Breast epithelium (tissue), 4 donors: ENCODE measurements around the gene FBXL22. TPM values are rescaled to one million over a fixed set of nuclear protein-coding genes. Genes with fewer than 3 reads are reported as not detected.

Experiments
- DNase-seq, 2 donors: peaks; one replicate each; pipeline ENCODE4 v3.0.0-alpha.2; 2019; ENCODE audit warnings: low spot score in 2 of 2
- H3K27ac ChIP-seq, 2 donors: fragments of 200-600 bp; sonication (generic) in 1 of 2; one replicate each; pipeline ENCODE4 v1.5.1; 2016 to 2019; ENCODE audit warnings: mild to moderate bottlenecking in 1 of 2
- H3K27me3 ChIP-seq, 2 donors: fragments of 200-600 bp; sonication (generic) in 1 of 2; one replicate each; pipeline versions ENCODE4 v1.5.1 to v1.6.0; 2017 to 2019; ENCODE audit warnings: control low read depth in 1 of 2, mild to moderate bottlenecking in 1 of 2
- H3K36me3 ChIP-seq: fragments of 200-600 bp; one replicate; pipeline ENCODE4 v1.5.1; 2019
- H3K4me1 ChIP-seq, 2 donors: fragments of 200-600 bp; sonication (generic); one replicate each; pipeline ENCODE4 v1.5.1; 2016 to 2019; ENCODE audit warnings: control low read depth in 1 of 2
- H3K4me3 ChIP-seq, 3 donors: fragments of 200-600 bp; sonication (generic); 1 replicate in 2 of 3; 2 replicates in 1 of 3; pipeline ENCODE4 v1.5.1; 2016 to 2019; ENCODE audit warnings: mild to moderate bottlenecking in 3 of 3, moderate library complexity in 2 of 3
- H3K9me3 ChIP-seq, 2 donors: fragments of 200-600 bp; sonication (generic) in 1 of 2; one replicate each; pipeline ENCODE4 v1.5.1; 2016 to 2019; ENCODE audit warnings: control low read depth in 1 of 2
- POLR2A ChIP-seq: fragments of 450-650 bp; IDR thresholded peaks from one replicate; pipeline ENCODE4 v1.6.1; 2016; ENCODE audit warnings: antibody characterized with exemption, mild to moderate bottlenecking, moderate library complexity
- POLR2AphosphoS5 ChIP-seq, 3 donors: sonication (generic); formaldehyde crosslinking; IDR thresholded peaks; one replicate each; pipeline ENCODE4 v1.6.1; 2017; ENCODE audit warnings: antibody characterized with exemption in 3 of 3
- intact Hi-C: fragments of 100-400 bp; cut with DNase I; formaldehyde crosslinking; loops from one replicate; pipeline ENCODE4 v1.15.1; 2023; ENCODE audit warnings: low total_unique reads
- total RNA-seq, 3 donors: library from RNA; depleted of rRNA; stranded (reverse); fragments of >200 nt; gene quantifications; one replicate each; pipeline ENCODE4 v1.1.0, GENCODE V29; 2016
- TF ChIP-seq, protein P1 (sequence below), 3 donors: fragments of 450-650 bp; IDR thresholded peaks; one replicate each; pipeline ENCODE4 v1.5.1; 2016 to 2017; ENCODE audit warnings: antibody characterized with exemption in 3 of 3, mild to moderate bottlenecking in 3 of 3, moderate library complexity in 3 of 3

The FBXL22 gene
- total RNA-seq, 3 donors from 2014 or later: 0.64 to 3.5 (median 2.0) TPM

DNA sequence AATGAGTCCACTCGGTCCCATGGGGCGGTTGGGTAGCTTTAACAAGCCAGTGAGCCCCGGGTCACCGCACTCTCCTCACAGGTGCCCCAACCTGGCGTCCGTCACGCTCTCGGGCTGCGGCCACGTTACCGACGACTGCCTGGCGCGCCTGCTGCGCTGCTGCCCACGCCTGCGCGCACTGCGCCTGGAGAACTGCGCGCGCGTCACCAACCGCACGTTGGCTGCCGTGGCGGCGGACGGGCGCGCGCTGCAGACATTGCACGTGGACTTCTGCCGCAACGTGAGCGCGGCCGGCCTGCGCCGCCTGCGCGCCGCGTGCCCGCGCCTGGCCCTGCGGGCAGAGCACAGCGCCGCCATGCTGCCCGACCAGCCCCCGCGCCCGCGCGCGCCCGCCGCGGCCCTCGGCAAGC is 3.4 kb downstream of the FBXL22 start:
- Histone ChIP-seq H3K4me3 (peak overlapping the region; percentile 58 to 90 (median 82)), H3K27me3 (no peaks in the 10 kb centered on the region), H3K4me1 (peaks cover 6 to 10% of the 10 kb centered on the region in 2 donors), H3K27ac (peak overlapping the region; percentile 86 to 87), H3K36me3 (no peaks in the 10 kb centered on the region), H3K9me3 (no peaks in the 10 kb centered on the region)
- DNase-seq: peak; percentile 72 to 84
- intact Hi-C loops: no loop called here
- TF ChIP-seq POLR2A (peak; percentile 52), POLR2AphosphoS5 (IDR thresholded peaks at IDR 0.05) (peak; percentile 70 to 80 (median 79))
- TF ChIP-seq, protein P1, sequence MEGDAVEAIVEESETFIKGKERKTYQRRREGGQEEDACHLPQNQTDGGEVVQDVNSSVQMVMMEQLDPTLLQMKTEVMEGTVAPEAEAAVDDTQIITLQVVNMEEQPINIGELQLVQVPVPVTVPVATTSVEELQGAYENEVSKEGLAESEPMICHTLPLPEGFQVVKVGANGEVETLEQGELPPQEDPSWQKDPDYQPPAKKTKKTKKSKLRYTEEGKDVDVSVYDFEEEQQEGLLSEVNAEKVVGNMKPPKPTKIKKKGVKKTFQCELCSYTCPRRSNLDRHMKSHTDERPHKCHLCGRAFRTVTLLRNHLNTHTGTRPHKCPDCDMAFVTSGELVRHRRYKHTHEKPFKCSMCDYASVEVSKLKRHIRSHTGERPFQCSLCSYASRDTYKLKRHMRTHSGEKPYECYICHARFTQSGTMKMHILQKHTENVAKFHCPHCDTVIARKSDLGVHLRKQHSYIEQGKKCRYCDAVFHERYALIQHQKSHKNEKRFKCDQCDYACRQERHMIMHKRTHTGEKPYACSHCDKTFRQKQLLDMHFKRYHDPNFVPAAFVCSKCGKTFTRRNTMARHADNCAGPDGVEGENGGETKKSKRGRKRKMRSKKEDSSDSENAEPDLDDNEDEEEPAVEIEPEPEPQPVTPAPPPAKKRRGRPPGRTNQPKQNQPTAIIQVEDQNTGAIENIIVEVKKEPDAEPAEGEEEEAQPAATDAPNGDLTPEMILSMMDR (IDR thresholded peaks at IDR 0.05): peak in 1 of 3 donors; percentile 29

DNA sequence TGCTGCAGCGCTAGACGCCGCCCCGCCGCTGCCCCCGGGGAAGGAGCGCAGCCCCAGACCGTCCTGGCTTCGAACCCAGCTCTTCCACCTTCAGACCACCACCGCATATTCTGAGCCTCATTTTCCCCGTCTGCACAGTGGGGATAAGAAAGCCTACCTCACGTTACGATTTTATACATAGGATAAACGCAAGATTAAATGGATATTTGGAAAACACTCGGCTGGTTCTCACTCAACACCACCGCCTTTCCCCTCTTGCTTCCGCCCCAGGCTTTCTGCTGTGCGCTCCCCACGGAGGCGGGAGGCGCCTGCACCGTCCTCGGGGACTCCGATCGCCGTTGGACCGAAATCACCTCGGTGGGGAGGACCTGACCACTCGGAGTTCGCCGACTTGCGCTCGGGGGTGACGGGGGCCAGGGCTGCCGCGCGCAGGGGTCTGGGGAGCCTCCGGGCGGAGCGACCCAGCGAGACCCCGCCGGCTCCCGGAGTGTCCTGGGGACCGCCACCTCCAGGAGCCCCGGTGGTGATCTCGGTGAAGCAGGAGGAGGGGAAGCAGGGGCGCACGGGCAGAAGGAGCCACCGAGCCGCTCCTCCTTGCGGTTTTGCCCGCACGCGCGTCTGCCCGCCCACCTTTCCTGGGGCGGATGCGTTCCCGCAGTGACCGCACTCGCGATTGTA is 4.0 kb downstream of the FBXL22 start:
- H3K9me3 ChIP-seq: no peaks in the 10 kb centered on the region
- peaks cover 6 to 10% of the 10 kb centered on the region in 2 donors for H3K4me1 ChIP-seq
- no peaks in the 10 kb centered on the region for H3K36me3 ChIP-seq
- peak overlapping the region; percentile 58 to 90 (median 82) for H3K4me3 ChIP-seq
- TF ChIP-seq POLR2AphosphoS5 (IDR thresholded peaks at IDR 0.05) (no peak), POLR2A (no peak)
- DNase-seq: no peak
- peak overlapping the region; percentile 78 to 87 for H3K27ac ChIP-seq
- intact Hi-C loops: no loop called here
- H3K27me3 ChIP-seq: no peaks in the 10 kb centered on the region

DNA sequence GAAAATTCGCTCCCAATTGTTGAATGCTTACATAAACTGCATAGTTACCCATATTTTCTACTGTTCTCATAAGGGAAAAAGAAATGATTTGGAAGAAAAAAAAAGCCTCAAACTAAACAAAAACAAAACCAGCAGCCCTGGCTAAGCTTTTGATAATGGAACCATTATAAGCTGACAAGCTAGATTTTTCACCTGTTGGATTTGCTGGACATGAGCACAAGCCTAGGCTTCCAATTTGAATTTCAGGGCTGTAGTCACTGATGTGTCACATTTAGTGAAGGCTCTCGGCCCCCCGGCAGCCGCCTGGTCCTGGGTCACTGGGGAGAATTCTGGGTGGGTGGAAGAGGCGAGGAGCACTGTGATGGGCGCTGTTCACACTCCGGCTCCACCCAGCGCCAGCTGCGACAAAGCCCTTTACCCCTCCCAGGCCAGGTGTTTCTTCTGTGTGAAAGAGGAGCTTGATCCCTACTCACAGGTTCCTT is 4.6 kb downstream of the FBXL22 start:
- Histone ChIP-seq H3K9me3 (no peaks in the 10 kb centered on the region), H3K4me1 (peaks cover 6 to 10% of the 10 kb centered on the region in 2 donors), H3K36me3 (no peaks in the 10 kb centered on the region), H3K27me3 (no peaks in the 10 kb centered on the region), H3K4me3 (peak overlapping the region; percentile 58 to 90 (median 82)), H3K27ac (peak overlapping the region in 1 of 2 donors; percentile 78)
- no peak for DNase-seq
- intact Hi-C loops: no loop called here
- TF ChIP-seq, protein P1 (IDR thresholded peaks at IDR 0.05): no peak
- TF ChIP-seq POLR2AphosphoS5 (IDR thresholded peaks at IDR 0.05) (no peak), POLR2A (no peak)

DNA sequence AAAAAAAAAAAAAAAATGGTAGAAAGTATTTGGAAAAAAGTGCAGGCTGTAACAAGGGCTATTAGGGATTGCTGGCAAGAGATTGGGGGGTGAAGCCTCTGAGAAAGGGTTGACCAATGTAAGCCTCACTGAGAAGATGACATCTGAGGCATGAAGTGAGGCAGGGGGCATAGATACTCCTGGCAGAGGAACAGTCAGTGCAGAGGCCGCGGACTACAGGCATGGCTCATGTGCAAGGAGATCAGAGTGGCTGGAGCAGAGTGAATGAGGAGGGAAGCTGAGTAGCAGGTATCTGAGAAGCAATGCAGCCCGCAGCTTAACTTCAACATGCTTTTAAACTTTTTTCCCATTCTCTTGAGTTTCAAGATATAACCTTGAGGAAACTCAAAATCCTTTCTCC is 5.4 kb downstream of the FBXL22 start:
- no peaks in the 10 kb centered on the region for H3K36me3 ChIP-seq
- intact Hi-C loops: no loop called here
- no peak overlapping the region for H3K27ac ChIP-seq
- H3K4me1 ChIP-seq: peaks cover 4% of the 10 kb centered on the region in 2 donors
- no peaks in the 10 kb centered on the region for H3K27me3 ChIP-seq
- H3K4me3 ChIP-seq: no peak overlapping the region
- TF ChIP-seq POLR2AphosphoS5 (IDR thresholded peaks at IDR 0.05): no peak
- TF ChIP-seq, protein P1 (IDR thresholded peaks at IDR 0.05): no peak
- TF ChIP-seq POLR2A: no peak
- DNase-seq: no peak
- H3K9me3 ChIP-seq: no peaks in the 10 kb centered on the region

DNA sequence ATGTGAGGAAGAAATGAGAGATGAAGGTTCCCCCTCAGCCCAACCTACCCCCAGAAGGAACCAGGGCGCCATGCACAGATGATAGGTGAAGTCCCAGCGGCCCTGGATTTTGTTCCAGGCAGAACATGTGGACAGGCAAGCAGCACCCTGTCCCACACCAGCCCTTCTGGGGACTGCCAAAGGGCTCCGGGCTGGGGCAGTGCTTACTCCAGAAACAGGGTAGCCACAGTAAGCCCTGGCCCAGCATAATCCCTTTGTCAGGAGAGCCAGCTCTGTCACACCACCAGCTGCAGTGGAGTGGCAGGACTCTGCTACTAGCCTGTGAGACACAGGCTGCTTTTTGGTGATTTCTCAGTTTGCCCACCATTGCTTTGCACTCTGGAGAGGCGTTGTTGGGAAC is 6.3 kb downstream of the FBXL22 start:
- no peak for DNase-seq
- no peaks in the 10 kb centered on the region for H3K27me3 ChIP-seq
- no peak overlapping the region for H3K4me3 ChIP-seq
- TF ChIP-seq, protein P1 (IDR thresholded peaks at IDR 0.05): no peak
- TF ChIP-seq POLR2A: no peak
- TF ChIP-seq POLR2AphosphoS5 (IDR thresholded peaks at IDR 0.05): no peak
- peaks cover 0 to under 1% of the 10 kb centered on the region in 2 donors for H3K4me1 ChIP-seq
- intact Hi-C loops: no loop called here
- H3K9me3 ChIP-seq: no peaks in the 10 kb centered on the region
- H3K36me3 ChIP-seq: no peaks in the 10 kb centered on the region
- H3K27ac ChIP-seq: no peak overlapping the region
